Ramos (cell line): ENCODE results near the gene PDE4DIP.
"Not testable (repeated sequence)": the region's sequence is repeated elsewhere in the genome, so short reads cannot be mapped to it uniquely, and the experiment has no call there.

ENCODE experiments used
- in situ Hi-C: fragments of 300-500 bp; cut with MboI; formaldehyde crosslinking; loops from one replicate; pipeline ENCODE4 v1.14.3; 2022; ENCODE audit warnings: low sequenced_read_pairs; ENCODE audit not compliant: unreplicated experiment

The PDE4DIP gene

DNA sequence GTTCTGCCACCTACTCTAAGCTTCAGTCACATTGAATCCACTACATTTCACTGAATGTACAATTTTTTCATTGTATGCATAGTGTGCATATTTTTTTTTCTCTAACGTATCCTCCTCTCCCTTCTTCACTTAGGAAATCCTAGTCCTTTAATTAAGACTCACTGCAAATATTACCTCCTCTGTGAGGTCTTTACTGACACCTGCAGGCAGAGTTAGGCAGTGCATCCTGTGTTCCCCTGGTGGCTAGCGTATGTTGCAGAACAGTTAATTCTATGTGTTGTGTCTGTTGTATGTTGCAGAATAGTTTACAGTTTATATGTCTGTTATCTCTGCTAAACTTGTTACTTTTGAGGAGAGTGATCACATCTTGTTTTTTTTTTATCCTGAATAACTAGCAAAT is 121.9 kb downstream of the PDE4DIP start:
- in situ Hi-C loops, result not testable (repeated sequence)

DNA sequence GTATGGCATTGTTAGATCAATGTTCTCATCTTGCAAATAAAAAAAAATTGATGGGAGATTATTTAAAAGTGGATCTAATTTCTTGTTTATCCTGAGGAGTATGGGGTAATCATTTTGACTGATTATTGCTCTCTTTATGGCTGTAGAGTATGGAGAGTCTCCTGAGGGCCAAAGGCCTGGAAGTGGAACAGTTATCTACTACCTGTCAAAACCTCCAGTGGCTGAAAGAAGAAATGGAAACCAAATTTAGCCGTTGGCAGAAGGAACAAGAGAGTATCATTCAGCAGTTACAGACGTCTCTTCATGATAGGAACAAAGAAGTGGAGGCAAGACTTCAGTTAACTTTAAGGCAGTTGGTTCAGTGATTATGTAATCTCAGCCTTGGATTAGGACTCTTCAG is 123.4 kb downstream of the PDE4DIP start:
- in situ Hi-C loops, result not testable (repeated sequence)

DNA sequence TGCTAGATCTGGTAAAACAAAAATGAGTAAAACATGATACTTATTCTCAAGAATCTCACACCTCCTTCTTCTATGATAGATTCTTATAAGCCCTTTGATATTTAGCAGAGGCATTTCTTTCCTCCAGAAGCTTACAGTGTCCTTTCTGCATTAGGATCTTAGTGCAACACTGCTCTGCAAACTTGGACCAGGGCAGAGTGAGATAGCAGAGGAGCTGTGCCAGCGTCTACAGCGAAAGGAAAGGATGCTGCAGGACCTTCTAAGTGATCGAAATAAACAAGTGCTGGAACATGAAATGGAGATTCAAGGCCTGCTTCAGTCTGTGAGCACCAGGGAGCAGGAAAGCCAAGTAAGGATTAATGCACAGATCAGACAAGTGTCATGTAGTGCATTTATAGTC is 124.5 kb downstream of the PDE4DIP start:
- in situ Hi-C loops, result not testable (repeated sequence)

DNA sequence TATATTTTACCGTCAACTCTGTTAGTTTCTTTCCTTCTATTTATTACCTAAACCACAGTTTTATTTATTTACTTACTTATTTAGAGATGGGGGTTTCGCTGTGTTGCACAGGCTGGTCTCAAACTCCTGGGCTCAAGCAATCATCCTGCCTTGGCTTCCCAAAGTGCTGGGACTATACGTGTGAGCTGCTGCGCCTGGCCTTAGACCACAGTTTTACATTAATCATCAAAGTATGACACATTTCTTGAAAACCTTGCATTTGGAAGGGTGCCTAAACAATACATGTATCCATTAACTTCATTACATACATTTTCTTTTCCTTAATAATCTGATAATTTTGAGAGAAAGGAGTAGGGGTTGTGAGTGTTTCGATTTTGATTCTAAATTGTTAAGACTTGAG is 124.9 kb downstream of the PDE4DIP start:
- in situ Hi-C loops, result not testable (repeated sequence)

DNA sequence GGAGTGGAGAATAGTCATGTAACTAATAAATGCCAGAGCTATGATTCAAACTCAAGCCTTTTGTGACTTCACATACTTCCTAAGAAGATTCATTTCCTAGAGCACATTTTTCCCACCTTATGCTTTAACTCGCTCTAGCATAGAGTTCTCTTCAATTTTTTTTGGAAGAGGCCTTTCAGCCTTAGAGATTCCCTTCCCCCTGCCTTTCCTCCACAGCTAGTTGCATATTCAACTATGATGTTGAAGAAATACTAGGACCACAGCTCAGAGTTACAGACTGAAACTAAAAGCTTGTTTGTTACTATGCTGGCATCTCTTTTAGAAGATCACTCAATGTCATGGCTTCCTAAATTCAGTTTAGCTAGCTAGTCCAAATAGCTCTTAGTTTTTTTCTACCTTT is 131.2 kb downstream of the PDE4DIP start:
- in situ Hi-C loops, result not testable (repeated sequence)

DNA sequence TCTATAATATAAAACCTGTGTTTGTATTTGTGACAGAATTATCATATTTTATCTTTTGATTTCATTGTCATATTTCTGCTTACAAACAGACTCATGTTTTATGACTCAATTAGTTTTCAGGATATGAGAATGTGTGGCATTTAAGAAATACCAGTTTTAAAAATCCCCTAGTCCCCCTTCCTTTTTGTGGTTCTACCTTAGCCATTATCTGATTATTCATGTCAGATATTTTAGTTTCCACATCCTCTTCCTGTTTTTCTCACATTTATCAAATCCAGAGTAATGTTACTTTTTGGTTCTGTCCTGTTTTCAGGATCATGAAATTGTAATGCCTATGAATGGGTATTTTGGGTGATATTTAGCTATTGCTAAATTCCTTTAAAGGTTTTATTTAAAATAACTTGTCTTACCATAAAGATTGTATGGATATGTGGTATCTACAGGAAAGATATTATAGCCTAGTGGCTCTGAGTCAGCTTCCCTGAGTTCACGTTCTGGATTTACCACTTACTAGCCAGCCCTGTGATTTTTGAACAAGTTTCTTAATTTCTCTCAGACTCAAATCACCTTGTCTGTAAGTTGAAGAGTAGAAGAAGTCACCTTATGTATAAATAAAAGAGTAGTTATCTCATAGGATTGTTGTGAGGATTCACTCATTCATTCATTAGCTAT is 131.8 kb downstream of the PDE4DIP start:
- in situ Hi-C loops, result not testable (repeated sequence)

DNA sequence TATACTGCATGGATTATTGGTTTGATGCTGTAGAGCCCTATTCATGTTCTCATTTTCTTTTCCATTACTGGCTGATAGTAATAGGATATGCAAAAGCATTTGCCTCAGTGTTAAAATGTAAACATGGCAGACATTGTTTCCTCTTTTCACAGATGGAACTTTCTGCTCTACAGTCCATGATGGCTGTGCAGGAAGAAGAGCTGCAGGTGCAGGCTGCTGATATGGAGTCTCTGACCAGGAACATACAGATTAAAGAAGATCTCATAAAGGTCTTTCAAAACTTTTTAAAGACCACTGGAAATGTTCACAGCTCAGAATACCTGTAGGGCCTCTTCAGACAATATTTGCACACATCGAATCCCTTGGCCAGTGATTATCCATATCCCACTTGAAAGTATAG is 133.6 kb downstream of the PDE4DIP start:
- in situ Hi-C loops, result not testable (repeated sequence)

DNA sequence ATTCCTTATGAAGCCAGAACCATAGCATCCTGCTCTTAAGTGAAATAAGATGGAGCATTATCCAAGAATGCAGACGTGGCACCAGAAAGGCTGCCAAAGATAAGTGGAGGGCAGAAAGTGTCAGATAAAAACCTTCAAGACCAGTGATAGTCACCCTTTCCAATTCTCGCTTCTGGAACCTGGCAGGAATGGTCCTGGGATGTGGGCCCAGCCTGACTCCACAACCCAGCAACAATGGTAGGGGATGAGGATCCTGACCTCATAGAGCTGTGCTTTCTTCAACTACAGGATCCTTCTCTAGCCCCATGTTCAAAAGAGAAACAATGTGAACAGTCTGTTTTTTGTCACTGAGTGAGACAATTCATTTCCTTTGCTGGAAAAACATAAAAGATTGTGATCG is 145.2 kb downstream of the PDE4DIP start:
- in situ Hi-C loops, result not testable (repeated sequence)

DNA sequence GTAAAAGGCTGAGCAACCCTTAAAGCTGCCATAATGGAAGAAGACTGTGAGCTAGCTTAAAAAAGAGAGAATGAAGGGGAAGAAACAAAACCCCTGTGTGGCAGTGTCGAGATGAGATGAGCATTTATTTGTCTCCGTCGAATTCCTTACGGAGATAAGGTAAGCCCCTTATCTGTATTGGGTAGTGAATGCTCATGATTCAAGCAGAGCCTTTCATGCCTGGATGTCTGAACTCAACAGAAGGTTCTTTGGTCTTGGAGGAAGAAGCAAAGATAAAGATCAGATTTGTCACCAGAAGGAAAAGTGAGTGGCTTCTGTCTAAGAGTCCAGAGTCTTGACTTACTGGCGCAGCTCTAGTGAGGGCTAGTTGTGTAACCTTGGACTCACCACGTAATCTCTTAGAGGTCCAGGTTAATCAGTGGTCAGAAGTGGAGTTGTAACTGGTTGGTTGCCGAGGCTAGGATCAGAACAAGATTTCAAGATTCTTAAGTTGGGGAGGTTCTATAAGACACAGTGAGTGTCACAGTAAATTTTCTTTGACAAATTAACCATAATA is 146.1 kb downstream of the PDE4DIP start:
- in situ Hi-C loops, result not testable (repeated sequence)

DNA sequence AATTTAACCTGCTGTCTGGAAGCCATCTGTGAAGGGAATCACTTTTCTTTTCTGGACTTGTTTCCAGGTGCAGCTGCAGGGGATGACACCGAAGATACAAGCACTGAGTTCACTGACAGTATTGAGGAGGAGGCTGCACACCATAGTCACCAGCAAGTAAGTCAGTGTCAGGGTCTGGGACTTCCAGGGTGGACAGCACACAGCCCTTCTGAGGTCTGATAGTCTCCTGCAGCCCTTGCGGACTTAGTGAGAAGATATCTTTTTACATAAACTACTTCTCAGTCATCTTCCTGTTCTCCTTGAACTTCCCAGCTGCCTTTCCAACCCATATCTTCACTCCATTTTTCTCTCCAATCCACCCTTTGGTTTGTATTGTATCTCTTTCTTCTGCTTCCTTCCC is 147.6 kb downstream of the PDE4DIP start:
- in situ Hi-C loops, result not testable (repeated sequence)

DNA sequence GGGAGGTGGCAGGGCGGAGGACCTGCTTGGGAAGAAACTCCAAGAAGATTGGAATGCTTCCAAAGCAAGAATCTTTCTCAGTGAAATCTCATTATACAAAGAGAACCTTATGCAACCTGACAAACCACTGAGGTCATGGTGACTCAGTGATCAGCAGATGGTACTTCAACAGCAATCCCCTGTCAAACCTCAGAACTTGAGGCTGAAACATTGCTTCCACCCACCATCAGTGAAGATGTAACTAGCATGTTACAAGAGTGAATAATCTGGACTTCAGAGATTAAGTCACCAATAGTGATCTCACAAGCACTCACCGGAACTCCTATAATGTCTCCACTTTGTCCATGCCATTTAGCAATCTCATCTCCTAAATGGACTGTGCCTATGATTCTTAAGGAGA is 148.1 kb downstream of the PDE4DIP start:
- in situ Hi-C loops, result not testable (repeated sequence)

DNA sequence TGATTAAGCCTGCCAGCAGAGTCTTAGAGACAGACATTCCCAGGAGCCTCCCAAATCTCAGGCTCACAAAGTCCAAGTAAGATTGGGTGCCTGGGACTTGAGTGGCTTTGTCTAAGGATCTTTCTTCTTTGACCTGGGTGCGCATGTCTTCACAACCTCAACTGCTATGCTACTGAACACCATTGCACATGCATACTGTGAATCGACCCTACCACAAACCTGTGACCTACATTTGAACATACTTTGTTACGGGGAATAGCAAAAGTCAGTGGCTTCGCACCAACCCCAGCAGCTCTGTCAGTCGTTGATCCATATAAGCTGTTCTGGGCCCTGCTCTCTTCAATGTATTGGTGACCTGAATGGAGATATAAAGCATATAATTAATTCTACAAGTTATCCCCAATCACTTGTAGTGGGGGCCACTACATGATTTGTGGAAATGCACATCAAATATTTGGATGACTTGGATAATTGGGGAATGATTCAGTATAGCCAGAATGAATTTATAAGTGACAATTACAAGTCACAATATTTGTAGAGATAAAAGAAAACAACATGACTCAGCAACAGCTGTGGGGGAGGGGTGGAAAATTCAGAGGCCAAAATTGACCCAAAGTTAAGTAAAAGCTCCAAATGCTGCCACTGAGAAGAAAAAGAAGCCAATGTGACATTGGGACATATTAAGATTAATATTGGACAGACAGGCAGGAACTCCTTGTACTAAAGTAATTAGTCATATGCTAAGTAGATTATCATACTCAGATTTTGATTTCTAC is 152.4 kb downstream of the PDE4DIP start:
- in situ Hi-C loops, result not testable (repeated sequence)

DNA sequence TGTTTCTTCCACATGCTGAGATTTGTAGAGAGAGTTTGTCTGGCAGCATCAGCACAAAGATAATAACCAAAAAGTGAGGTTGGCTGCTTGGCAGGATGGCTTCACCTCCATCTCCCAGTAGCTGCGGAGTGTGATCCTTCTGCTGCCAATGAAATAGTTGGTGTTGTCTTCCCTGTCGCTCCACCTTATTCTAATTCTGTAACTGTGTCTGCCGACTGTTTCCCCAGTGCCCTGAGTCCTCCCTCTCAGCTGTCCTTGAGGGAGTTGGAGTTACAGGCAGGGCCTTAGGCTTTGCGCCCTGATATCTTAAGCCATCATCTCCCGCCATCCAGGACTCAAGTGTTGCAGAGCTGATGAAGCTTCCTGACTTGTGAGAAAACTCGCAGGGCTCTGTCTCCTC is 153.2 kb downstream of the PDE4DIP start:
- in situ Hi-C loops, result not testable (repeated sequence)

DNA sequence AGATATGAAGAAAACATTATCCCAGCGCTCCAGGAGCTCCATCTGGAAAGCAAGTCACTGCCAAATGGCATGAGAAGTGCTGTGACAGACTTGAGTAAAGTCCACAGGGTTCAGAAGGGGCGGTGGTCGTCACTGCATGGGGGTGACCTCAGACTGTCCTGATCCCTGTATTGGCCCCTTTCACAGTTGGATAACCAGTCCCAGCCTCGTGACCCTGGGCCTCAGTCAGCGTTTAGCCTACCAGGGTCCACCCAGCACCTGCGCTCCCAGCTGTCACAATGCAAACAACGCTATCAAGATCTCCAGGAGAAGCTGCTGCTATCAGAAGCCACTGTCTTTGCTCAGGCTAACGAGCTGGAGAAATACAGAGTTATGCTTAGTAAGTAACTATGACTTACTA is 158.4 kb downstream of the PDE4DIP start:
- in situ Hi-C loops, result not testable (repeated sequence)

DNA sequence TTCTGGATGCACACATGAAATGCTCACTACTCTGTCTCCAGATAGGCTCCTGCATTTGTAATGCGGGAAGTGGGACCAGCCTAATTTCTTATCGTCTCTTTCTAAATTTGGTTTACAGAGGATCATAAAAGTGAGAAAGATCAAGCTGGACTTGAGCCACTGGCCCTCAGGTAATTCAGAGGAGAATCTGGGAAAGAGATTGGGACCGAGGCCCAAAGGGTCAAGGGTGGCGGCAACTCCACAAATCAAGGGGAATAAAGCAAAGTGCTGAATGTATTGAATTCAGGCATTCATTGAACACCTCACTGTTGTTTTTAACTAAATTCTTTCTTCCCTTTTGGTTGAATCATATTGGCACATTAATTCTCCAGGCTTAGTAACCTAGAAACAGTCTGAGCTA is 164.1 kb downstream of the PDE4DIP start:
- in situ Hi-C loops, result not testable (repeated sequence)

DNA sequence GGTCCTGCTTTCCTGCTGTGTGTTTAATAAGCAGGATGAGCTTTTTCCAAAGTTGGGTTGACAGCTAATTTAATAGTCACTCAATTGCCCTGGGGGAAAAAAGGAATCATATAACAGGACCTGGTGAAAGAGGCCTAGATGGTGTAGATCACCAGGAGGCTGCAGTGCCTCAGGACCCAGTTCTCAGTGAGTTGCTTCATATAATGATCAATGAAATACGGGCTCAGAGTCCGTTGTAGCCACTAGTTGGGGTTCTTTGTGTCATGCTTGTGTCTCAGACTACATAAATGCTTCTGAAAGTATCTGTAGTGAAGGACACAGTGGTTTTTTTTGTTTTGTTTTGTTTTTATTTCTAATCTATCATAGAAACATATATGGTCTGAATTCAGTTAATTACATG is 164.5 kb downstream of the PDE4DIP start:
- in situ Hi-C loops, result not testable (repeated sequence)

DNA sequence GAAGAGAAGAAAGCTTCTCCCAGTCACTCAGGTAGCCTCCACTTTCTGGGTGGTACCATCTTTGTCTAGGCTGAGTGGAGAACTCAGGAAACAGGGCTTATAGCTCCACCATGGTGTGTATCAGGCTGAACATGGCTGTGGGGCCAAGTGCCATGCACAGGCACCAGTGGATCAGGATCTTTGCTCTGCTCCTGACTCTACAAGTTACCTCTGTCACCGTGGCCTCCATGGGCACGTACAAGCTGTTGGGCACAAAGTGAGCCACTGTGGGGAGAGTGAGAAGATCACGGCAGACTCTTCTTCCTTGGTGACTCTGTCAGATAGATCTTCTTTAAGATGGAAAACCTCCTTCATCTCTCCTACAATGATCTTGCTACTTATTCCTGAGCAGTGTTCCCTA is 165.5 kb downstream of the PDE4DIP start:
- in situ Hi-C loops, result not testable (repeated sequence)

DNA sequence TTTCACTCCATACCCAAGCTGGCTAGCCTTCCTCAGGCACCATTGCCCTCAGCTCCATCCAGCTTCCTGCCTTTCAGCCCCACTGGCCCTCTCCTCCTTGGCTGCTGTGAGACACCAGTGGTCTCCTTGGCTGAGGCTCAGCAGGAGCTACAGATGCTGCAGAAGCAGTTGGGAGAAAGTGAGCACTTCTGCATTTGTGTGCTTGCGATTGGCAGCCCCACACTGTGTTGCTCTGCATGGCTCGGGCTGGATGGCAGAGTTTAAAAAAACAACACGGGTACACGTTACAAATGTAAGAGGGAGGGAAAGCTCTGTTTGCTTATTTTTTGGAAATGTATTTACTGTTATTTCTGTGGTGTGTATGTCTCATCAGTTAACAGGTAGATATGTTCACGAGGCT is 168.4 kb downstream of the PDE4DIP start:
- in situ Hi-C loops, result not testable (repeated sequence)

DNA sequence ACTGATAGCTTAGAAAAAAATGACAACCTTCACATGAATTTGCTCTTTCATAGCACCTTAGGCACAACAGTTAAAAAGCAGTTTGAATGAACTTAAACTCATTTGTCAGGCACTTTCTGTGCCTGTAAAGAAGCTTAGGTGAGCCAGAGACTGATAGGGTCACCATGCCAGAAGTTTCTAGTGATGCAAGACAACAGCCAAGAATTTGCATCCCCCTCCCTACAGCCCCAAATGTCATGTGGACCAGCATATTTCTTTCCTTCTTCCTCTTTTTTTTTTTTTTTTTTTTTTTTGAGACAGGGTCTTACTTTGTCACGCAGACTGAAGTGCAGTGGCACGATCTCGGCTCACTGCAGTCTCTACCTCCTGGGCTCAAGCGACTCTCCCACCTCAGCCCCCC is 169.3 kb downstream of the PDE4DIP start:
- in situ Hi-C loops, result not testable (repeated sequence)

DNA sequence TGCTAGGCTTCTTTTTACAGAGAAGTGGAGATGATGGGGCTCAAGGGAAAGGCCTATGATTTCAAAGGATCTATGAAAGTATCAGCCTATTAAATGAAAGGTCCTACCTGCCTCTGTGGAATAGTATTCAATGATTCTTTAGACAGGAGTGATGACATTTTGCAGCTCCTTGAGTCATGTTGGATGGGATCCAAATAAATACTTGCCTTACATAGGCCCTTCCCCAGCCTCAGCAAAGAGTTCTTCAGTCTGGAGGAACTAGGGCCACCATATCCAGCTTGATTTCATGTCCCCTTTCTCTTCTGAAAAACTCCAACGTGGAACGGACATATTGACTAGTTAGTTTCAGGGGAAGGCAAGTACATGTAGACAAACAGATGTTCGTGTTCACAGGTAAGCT is 171.3 kb downstream of the PDE4DIP start:
- in situ Hi-C loops, result not testable (repeated sequence)

DNA sequence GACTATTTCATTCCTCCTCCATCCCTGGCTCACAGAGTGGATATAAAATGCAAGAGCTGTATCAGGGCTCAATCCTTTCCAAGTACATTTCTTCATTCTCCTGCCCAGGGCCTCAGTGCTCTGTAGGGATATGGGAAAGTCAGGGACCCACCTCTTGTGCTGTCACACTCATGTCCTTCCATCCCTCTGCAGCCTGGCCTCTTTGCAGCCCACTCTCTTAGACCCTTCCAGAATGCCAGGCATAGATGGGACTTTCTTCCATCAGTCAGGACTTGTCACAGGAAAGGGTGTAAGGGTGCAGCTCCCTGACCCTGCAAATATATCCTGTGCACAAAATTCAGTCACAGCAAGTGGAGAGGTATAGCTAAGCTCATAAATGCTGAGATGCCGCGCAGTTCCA is 172.4 kb downstream of the PDE4DIP start:
- in situ Hi-C loops, result not testable (repeated sequence)

DNA sequence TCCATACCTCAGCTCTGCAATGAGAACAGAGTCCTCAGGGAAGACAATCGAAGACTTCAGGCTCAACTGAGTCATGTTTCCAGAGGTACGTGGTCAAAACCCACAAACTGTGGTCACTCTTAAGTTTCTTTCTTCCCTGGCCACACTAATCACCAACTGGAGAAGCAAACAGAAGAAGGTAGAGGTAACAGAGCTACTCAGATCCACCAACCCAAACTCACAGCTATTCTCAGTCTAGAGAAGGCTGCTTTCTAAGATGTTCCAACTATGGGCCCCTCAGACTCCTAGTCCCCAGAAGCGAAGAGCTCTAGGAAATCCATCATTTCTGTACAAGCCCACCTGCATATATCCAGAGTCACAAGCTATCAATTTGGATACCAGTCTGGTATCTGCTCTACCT is 174.3 kb downstream of the PDE4DIP start:
- in situ Hi-C loops, result not testable (repeated sequence)
